ENCODE results near the gene ZNF423.
"Not testable (repeated sequence)": the region's sequence is repeated elsewhere in the genome, so short reads cannot be mapped to it uniquely, and the experiment has no call there.

ZNF423 gene

GRCh38 chr16:49684696-49685095 lies 171.2 kb downstream of the ZNF423 start:
- TF ChIP-seq PKNOX1 (IDR thresholded peaks at IDR 0.05): no peak
- no peak for TF ChIP-seq ZNF384 (IDR thresholded peaks at IDR 0.05)
- TF ChIP-seq HDGF (IDR thresholded peaks at IDR 0.05; ENCODE audit: borderline replicate concordance): no peak
- TF ChIP-seq FOXK2 (IDR thresholded peaks at IDR 0.05): no peak
- TF ChIP-seq L3MBTL2 (conservative IDR thresholded peaks at IDR 0.05): no peak
- TF ChIP-seq NFRKB (IDR thresholded peaks at IDR 0.05): no peak
- no peak for TF ChIP-seq CTBP1 (IDR thresholded peaks at IDR 0.05; ENCODE audit: borderline replicate concordance)
- no peak for TF ChIP-seq LEF1 (IDR thresholded peaks at IDR 0.05; ENCODE audit: borderline replicate concordance)
- ChIA-PET POLR2A (no interaction called here), CTCF (no interaction called here)
- DNase-seq (ENCODE audit: extremely low spot score): no peak

DNA sequence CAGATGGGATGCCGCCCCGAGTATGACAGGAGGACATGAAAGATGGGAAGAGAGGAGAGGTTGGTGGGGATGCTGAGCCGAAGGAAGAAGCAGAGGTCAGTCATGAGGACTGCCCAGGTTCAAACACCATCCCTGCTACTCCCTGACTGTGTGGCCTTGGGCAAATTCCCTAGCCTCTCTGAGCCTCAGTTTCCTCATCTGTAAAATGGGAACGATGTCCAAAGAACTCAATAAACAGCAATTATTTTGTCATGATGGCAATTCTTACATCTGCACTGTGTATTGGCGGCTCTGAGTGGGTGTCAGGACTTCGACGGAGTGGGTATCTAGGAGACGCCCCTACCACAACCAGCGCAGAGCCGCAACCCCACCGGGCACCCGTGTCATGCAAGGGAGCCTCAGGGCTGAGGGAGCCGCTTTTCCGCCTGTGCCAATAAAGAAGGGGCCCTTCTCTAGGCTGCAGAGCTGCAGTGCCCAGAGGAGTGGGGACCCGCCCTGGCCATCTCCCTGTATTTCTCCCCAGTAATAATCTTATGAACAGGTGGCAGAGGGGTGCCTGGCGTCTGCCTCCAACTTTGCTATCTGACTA lies 173.2 kb downstream of the ZNF423 start:
- ChIA-PET CTCF (no interaction called here), POLR2A (no interaction called here)
- no peak for DNase-seq (ENCODE audit: extremely low spot score)
- no peak for TF ChIP-seq ELF4 (IDR thresholded peaks at IDR 0.05)
- TF ChIP-seq PKNOX1 (IDR thresholded peaks at IDR 0.05): no peak
- no peak for TF ChIP-seq ARNT (IDR thresholded peaks at IDR 0.05)
- no peak for TF ChIP-seq SP1 (IDR thresholded peaks at IDR 0.05)
- no peak for TF ChIP-seq HDGF (IDR thresholded peaks at IDR 0.05; ENCODE audit: borderline replicate concordance)
- TF ChIP-seq LEF1 (IDR thresholded peaks at IDR 0.05; ENCODE audit: borderline replicate concordance): no peak
- no peak for TF ChIP-seq TARDBP (IDR thresholded peaks at IDR 0.05)
- no peak for TF ChIP-seq BHLHE40 (IDR thresholded peaks at IDR 0.05; ENCODE audit: borderline replicate concordance)
- TF ChIP-seq FOXK2 (IDR thresholded peaks at IDR 0.05): no peak
- no peak for TF ChIP-seq FOXA1 (IDR thresholded peaks at IDR 0.05)
- TF ChIP-seq FOXM1 (IDR thresholded peaks at IDR 0.05; ENCODE audit: borderline replicate concordance): no peak
- TF ChIP-seq SUZ12 (IDR thresholded peaks at IDR 0.05): no peak
- TF ChIP-seq NFRKB (IDR thresholded peaks at IDR 0.05): no peak
- TF ChIP-seq CTBP1 (IDR thresholded peaks at IDR 0.05; ENCODE audit: borderline replicate concordance): no peak
- TF ChIP-seq ZNF384 (IDR thresholded peaks at IDR 0.05): no peak
- TF ChIP-seq L3MBTL2 (conservative IDR thresholded peaks at IDR 0.05): no peak

DNA sequence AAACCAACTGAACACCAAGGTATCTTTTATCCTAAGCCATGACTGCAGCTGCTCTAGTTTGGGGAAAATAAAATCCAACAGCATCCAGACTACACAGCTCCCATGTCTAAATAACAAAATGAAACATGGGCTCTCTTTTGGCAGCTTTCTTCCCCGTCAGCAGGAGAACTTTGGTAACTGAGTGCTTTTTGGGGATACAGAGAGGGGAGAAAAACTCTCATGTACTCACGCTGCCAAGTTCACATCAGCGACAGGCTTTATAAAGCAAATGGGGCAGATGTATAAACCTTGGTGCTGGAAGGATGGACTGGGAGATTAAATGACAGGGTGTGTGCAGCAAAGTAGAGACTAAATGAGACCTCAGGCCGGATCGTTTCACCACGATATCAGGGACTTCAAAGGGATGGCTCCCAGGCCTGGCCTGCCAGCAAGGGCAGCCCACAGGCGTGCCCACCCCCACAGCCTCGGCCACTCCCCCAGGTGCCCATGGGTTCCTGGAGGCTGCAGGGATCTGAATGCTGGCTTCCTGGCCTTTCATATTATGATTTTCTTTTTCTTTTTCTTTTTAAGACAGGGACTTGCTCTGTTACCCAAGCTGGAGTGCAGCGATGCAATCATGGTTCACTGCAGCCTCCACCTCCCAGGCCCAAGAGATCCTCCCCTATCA lies 174.6 kb downstream of the ZNF423 start:
- CTCF ChIA-PET: no interaction called here
- no peak for DNase-seq (ENCODE audit: extremely low spot score)
- POLR2A ChIA-PET: no interaction called here
- TF ChIP-seq LEF1 (IDR thresholded peaks at IDR 0.05; ENCODE audit: borderline replicate concordance): no peak
- no peak for TF ChIP-seq HDGF (IDR thresholded peaks at IDR 0.05; ENCODE audit: borderline replicate concordance)

- ChIA-PET CTCF (no interaction called here), POLR2A (no interaction called here)
- TF ChIP-seq ZNF384 (IDR thresholded peaks at IDR 0.05) (no peak), CTBP1 (IDR thresholded peaks at IDR 0.05; ENCODE audit: borderline replicate concordance) (no peak), L3MBTL2 (conservative IDR thresholded peaks at IDR 0.05) (no peak), SUZ12 (IDR thresholded peaks at IDR 0.05) (no peak), ELF4 (IDR thresholded peaks at IDR 0.05) (no peak)
- no peak for DNase-seq (ENCODE audit: extremely low spot score)
Measured at GRCh38 chr16:49679095-49679494, 176.8 kb downstream of the ZNF423 start.

GRCh38 chr16:49677661-49678060 lies 178.3 kb downstream of the ZNF423 start:
- CTCF ChIA-PET; DNase-seq (ENCODE audit: extremely low spot score); POLR2A ChIA-PET: not testable (repeated sequence)

- ChIA-PET CTCF (no interaction called here), POLR2A (no interaction called here)
- TF ChIP-seq BHLHE40 (IDR thresholded peaks at IDR 0.05; ENCODE audit: borderline replicate concordance): no peak
- DNase-seq (ENCODE audit: extremely low spot score): no peak
Measured at GRCh38 chr16:49675413-49675812, 180.5 kb downstream of the ZNF423 start.

GRCh38 chr16:49674990-49675389 lies 180.9 kb downstream of the ZNF423 start:
- DNase-seq (ENCODE audit: extremely low spot score): no peak
- ChIA-PET CTCF (no interaction called here), POLR2A (no interaction called here)
- TF ChIP-seq FOXK2 (IDR thresholded peaks at IDR 0.05): no peak
- TF ChIP-seq FOXM1 (IDR thresholded peaks at IDR 0.05; ENCODE audit: borderline replicate concordance): no peak
- no peak for TF ChIP-seq BHLHE40 (IDR thresholded peaks at IDR 0.05; ENCODE audit: borderline replicate concordance)
- TF ChIP-seq ZNF384 (IDR thresholded peaks at IDR 0.05): no peak
- no peak for TF ChIP-seq ARNT (IDR thresholded peaks at IDR 0.05)
- no peak for TF ChIP-seq FOXA1 (IDR thresholded peaks at IDR 0.05)
- no peak for TF ChIP-seq TARDBP (IDR thresholded peaks at IDR 0.05)
- TF ChIP-seq L3MBTL2 (conservative IDR thresholded peaks at IDR 0.05): no peak
- TF ChIP-seq CTBP1 (IDR thresholded peaks at IDR 0.05; ENCODE audit: borderline replicate concordance): no peak
- no peak for TF ChIP-seq SUZ12 (IDR thresholded peaks at IDR 0.05)
- TF ChIP-seq PKNOX1 (IDR thresholded peaks at IDR 0.05): no peak
- no peak for TF ChIP-seq NFRKB (IDR thresholded peaks at IDR 0.05)
- TF ChIP-seq ELF4 (IDR thresholded peaks at IDR 0.05): no peak
- no peak for TF ChIP-seq SP1 (IDR thresholded peaks at IDR 0.05)
- no peak for TF ChIP-seq LEF1 (IDR thresholded peaks at IDR 0.05; ENCODE audit: borderline replicate concordance)
- no peak for TF ChIP-seq HDGF (IDR thresholded peaks at IDR 0.05; ENCODE audit: borderline replicate concordance)
